ENCODE data around the gene EMP3.

- TF ChIP-seq CTCF (conservative IDR thresholded peaks at IDR 0.05; ENCODE audit: low read length) = peak; percentile 97
- TF ChIP-seq EZH2phosphoT487 (IDR thresholded peaks at IDR 0.05; ENCODE audit: borderline replicate concordance) = no peak
Measured at GRCh38 chr19:48351341-48351752, 26.0 kb downstream of the EMP3 start.
